Esophagus muscularis mucosa (tissue), 3 donors: ENCODE data around the gene MTA3.

Source experiments
- POLR2A ChIP-seq: fragments of 450-650 bp; IDR thresholded peaks from one replicate; pipeline ENCODE4 v1.6.1; 2017; ENCODE audit warnings: antibody characterized with exemption, moderate library complexity, mild to moderate bottlenecking, low read depth
- TF ChIP-seq, protein P1 (sequence below), 3 experiments: fragments of 200-600 bp in 2 of 3; fragments of 450-650 bp in 1 of 3; sonication (generic) in 2 of 3; IDR thresholded peaks; one replicate each; pipeline ENCODE4 v1.5.1; 2017 to 2019; ENCODE audit warnings: antibody characterized with exemption in 3 of 3, mild to moderate bottlenecking in 2 of 3, moderate library complexity in 1 of 3

DNA sequence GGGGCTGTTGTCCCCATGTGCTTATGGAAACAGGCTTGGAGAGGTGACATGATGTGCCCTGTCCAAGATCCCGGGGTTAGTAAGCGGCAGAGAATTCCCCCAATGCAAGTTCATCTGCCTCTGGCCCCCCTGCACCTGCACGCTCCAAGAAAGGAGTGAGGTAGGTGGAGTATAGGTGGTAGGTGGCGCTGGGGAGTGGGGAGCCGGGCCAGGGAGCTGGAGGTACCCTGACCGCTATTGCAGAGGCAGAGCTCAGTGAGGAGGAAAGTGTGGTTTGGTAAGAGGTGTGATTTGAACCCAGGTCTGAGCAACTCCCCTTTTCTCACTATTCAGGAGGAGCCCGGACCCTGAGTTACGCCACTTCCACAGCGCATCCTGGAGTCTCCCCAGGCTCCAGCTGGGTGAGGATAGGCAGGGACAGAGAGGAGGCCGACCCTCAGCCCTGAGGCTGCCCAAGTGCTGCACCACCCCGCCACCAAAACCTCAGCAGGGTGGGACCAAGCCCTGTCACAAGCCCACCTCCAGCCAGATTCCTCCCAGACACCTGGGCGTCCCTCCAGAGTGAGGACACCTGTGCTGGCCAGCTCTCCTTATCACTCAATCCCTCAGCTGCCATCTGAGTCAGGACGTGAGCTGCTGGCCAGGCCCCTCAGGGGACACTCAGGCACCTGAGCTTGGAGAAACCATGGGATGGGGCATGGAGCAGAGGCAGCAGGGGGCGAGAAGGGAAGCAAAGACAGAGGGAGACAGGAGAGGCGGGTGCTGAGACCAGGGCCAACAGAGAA lies 218.3 kb downstream of the MTA3 start:
- TF ChIP-seq, protein P1, sequence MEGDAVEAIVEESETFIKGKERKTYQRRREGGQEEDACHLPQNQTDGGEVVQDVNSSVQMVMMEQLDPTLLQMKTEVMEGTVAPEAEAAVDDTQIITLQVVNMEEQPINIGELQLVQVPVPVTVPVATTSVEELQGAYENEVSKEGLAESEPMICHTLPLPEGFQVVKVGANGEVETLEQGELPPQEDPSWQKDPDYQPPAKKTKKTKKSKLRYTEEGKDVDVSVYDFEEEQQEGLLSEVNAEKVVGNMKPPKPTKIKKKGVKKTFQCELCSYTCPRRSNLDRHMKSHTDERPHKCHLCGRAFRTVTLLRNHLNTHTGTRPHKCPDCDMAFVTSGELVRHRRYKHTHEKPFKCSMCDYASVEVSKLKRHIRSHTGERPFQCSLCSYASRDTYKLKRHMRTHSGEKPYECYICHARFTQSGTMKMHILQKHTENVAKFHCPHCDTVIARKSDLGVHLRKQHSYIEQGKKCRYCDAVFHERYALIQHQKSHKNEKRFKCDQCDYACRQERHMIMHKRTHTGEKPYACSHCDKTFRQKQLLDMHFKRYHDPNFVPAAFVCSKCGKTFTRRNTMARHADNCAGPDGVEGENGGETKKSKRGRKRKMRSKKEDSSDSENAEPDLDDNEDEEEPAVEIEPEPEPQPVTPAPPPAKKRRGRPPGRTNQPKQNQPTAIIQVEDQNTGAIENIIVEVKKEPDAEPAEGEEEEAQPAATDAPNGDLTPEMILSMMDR (IDR thresholded peaks at IDR 0.05), result no peak
- no peak for TF ChIP-seq POLR2A
